SK-N-SH (cell line): ENCODE measurements around the gene C12orf57.

ENCODE experiments used
- FOXM1 ChIP-seq: IDR thresholded peaks from 2 replicates; pipeline ENCODE4 v1.4.0; 2012; ENCODE audit warnings: low read depth, mild to moderate bottlenecking
- NFIC ChIP-seq: IDR thresholded peaks from 2 replicates; pipeline ENCODE4 v1.4.0; 2012; ENCODE audit warnings: borderline replicate concordance
- RAD21 ChIP-seq: IDR thresholded peaks from 2 replicates; pipeline ENCODE4 v1.6.1; 2012; ENCODE audit warnings: mild to moderate bottlenecking, low read length
- ZBTB33 ChIP-seq: IDR thresholded peaks from 2 replicates; pipeline ENCODE4 v1.4.0; 2012; ENCODE audit warnings: low read depth, borderline replicate concordance

- no peak for TF ChIP-seq FOXM1
- peak; percentile 39; the same call in 1 of the 2 replicates for TF ChIP-seq RAD21
- no peak for TF ChIP-seq ZBTB33
- no peak for TF ChIP-seq NFIC
These were observed 16.9 kb downstream of the C12orf57 start for GRCh38 chr12:6960593-6961277.
